GM23338 (cell line): ENCODE results near the gene GDA. TPM values are rescaled to one million over a fixed set of nuclear protein-coding genes. Genes with fewer than 3 reads are reported as not detected.
A peak's percentile ranks its signal among the peaks of the same experiment; 100 is the strongest.

ENCODE experiments used
- ATAC-seq: fragments of 200-7000 bp; cut with Tn5 transposase; 3 replicates; pipeline ENCODE4 v1.9.1; 2020
- DNase-seq: peaks from one replicate; pipeline ENCODE4 v3.0.0-alpha.2; 2015; ENCODE audit warnings: low spot score
- H2AFZ ChIP-seq: fragments of 200-600 bp; sonication (generic); 2 replicates; pipeline ENCODE4 v1.8.0; 2016; ENCODE audit warnings: antibody characterized with exemption, mild to moderate bottlenecking, moderate library complexity
- H3F3A ChIP-seq: fragments of 200-600 bp; sonication (generic); replicated peaks from 2 replicates; pipeline ENCODE4 v1.8.0; 2017; ENCODE audit warnings: antibody characterized with exemption, mixed run types, low read depth
- H3K27ac ChIP-seq: fragments of 200-600 bp; sonication (generic); 2 replicates; pipeline ENCODE4 v1.6.1; 2016; ENCODE audit warnings: low read depth
- H3K27me3 ChIP-seq: fragments of 200-600 bp; sonication (generic); 2 replicates; pipeline ENCODE4 v1.8.0; 2016; ENCODE audit warnings: mild to moderate bottlenecking, mixed run types, moderate library complexity; ENCODE audit not compliant: insufficient read depth
- H3K36me3 ChIP-seq: fragments of 200-600 bp; sonication (generic); 2 replicates; pipeline ENCODE4 v1.8.0; 2016; ENCODE audit warnings: mild to moderate bottlenecking; ENCODE audit not compliant: insufficient read depth
- H3K4me1 ChIP-seq: fragments of 200-600 bp; sonication (generic); 2 replicates; pipeline ENCODE4 v1.8.0; 2016; ENCODE audit warnings: mild to moderate bottlenecking, moderate library complexity; ENCODE audit not compliant: insufficient read depth
- H3K4me2 ChIP-seq: fragments of 200-600 bp; sonication (generic); 2 replicates; pipeline ENCODE4 v1.7.1; 2017; ENCODE audit warnings: mixed run types
- H3K4me3 ChIP-seq: fragments of 200-600 bp; sonication (generic); 2 replicates; pipeline ENCODE4 v1.6.1; 2016; ENCODE audit warnings: mixed run types
- H3K79me2 ChIP-seq: fragments of 200-600 bp; sonication (generic); replicated peaks from 2 replicates; pipeline ENCODE4 v1.8.0; 2017; ENCODE audit warnings: mild to moderate bottlenecking; ENCODE audit not compliant: insufficient read depth
- H3K9me2 ChIP-seq: fragments of 200-600 bp; sonication (generic); 2 replicates; pipeline ENCODE4 v1.8.0; 2017; ENCODE audit not compliant: insufficient read depth
- H4K20me1 ChIP-seq: fragments of 200-600 bp; sonication (generic); replicated peaks from 2 replicates; pipeline ENCODE4 v1.8.0; 2017; ENCODE audit warnings: mild to moderate bottlenecking; ENCODE audit not compliant: insufficient read depth
- H3K27ac Mint-ChIP-seq: 2 replicates; pipeline ENCODE4 v1.8.0; 2020; ENCODE audit warnings: inconsistent platforms, mild to moderate bottlenecking, moderate library complexity, mixed read lengths
- H3K27me3 Mint-ChIP-seq: 3 replicates; pipeline ENCODE4 v1.8.0; 2022; ENCODE audit warnings: low read depth, mild to moderate bottlenecking, moderate library complexity, mixed read lengths, inconsistent platforms; ENCODE audit not compliant: insufficient read depth, poor library complexity
- H3K36me3 Mint-ChIP-seq: 3 replicates; pipeline ENCODE4 v1.8.0; 2021; ENCODE audit warnings: low read depth, mild to moderate bottlenecking, inconsistent platforms, moderate library complexity, mixed read lengths
- H3K4me1 Mint-ChIP-seq: 3 replicates; pipeline ENCODE4 v1.8.0; 2020; ENCODE audit warnings: mild to moderate bottlenecking, inconsistent platforms, mixed read lengths
- H3K4me3 Mint-ChIP-seq: 3 replicates; pipeline ENCODE4 v1.8.0; 2021; ENCODE audit warnings: moderate library complexity, mild to moderate bottlenecking, inconsistent platforms, mixed read lengths
- H3K9me3 Mint-ChIP-seq: 3 replicates; pipeline ENCODE4 v1.8.0; 2020; ENCODE audit warnings: moderate library complexity, mild to moderate bottlenecking, inconsistent platforms, mixed read lengths
- CREB1 ChIP-seq: fragments of 250-450 bp; sonication (Bioruptor Pico); IDR thresholded peaks from 2 replicates; pipeline ENCODE4 v1.5.0; 2020; ENCODE audit warnings: low read depth, mild to moderate bottlenecking, moderate library complexity
- CTCF ChIP-seq, 2 experiments: fragments of 200-600 bp in 1 of 2; sonication (generic) in 1 of 2; conservative IDR thresholded peaks; 2 replicates each; pipeline versions ENCODE4 v1.5.1 to v1.6.1; 2016 to 2017; ENCODE audit warnings: antibody characterized with exemption in 2 of 2, low read depth in 2 of 2, mild to moderate bottlenecking in 2 of 2, moderate library complexity in 1 of 2
- ETS1 ChIP-seq: IDR thresholded peaks from 2 replicates; pipeline ENCODE4 v1.6.1; 2016; ENCODE audit warnings: antibody characterized with exemption
- EZH2 ChIP-seq: fragments of 200-600 bp; sonication (generic); IDR thresholded peaks from one replicate; pipeline ENCODE4 v1.8.0; 2017; ENCODE audit warnings: antibody characterized with exemption, mild to moderate bottlenecking, low read depth; ENCODE audit not compliant: unreplicated experiment
- EZH2phosphoT487 ChIP-seq: fragments of 200-600 bp; sonication (generic); IDR thresholded peaks from one replicate; pipeline ENCODE4 v1.8.1; 2018; ENCODE audit warnings: antibody characterized with exemption; ENCODE audit not compliant: unreplicated experiment
- JUNB ChIP-seq: IDR thresholded peaks from one replicate; pipeline ENCODE4 v1.6.1; 2016; ENCODE audit warnings: antibody characterized with exemption; ENCODE audit not compliant: unreplicated experiment
- NANOG ChIP-seq: IDR thresholded peaks from 2 replicates; pipeline ENCODE4 v1.6.1; 2016; ENCODE audit warnings: antibody characterized with exemption, borderline replicate concordance
- POLR2AphosphoS5 ChIP-seq: IDR thresholded peaks from 2 replicates; pipeline ENCODE4 v1.6.1; 2016; ENCODE audit warnings: antibody characterized with exemption, low read depth
- REST ChIP-seq: IDR thresholded peaks from one replicate; pipeline ENCODE4 v1.6.1; 2018; ENCODE audit warnings: antibody characterized with exemption; ENCODE audit not compliant: unreplicated experiment
- STAT1 ChIP-seq: IDR thresholded peaks from one replicate; pipeline ENCODE4 v1.6.1; 2016; ENCODE audit warnings: antibody characterized with exemption; ENCODE audit not compliant: unreplicated experiment
- ZNF114 ChIP-seq: fragments of 250-450 bp; sonication (Bioruptor Pico); IDR thresholded peaks from 2 replicates; pipeline ENCODE4 v1.5.0; 2020; ENCODE audit warnings: mild to moderate bottlenecking, moderate library complexity
- ZNF331 ChIP-seq: fragments of 250-450 bp; sonication (Bioruptor Pico); IDR thresholded peaks from 2 replicates; pipeline ENCODE4 v1.5.0; 2020; ENCODE audit warnings: low read depth, mild to moderate bottlenecking, moderate library complexity
- ZNF462 ChIP-seq: fragments of 250-450 bp; sonication (Bioruptor Pico); IDR thresholded peaks from 2 replicates; pipeline ENCODE4 v1.5.0; 2020; ENCODE audit warnings: mild to moderate bottlenecking, moderate library complexity
- polyA plus RNA-seq: library from polyadenylated mRNA; unstranded; fragments of >200 nt; fragmentation: Nextera tagmentation; extraction: Ambion mirVana; gene quantifications from 2 replicates; pipeline ENCODE4 v1.2.1, GENCODE V29; 2016
- total RNA-seq: library from RNA; depleted of rRNA; stranded (reverse); fragments of >200 nt; shearing (Covaris generic); gene quantifications from 2 replicates; pipeline ENCODE4 v1.2.3, GENCODE V29; 2014

Gene GDA
- total and polyA plus RNA-seq, 2 experiments from 2014 or later = 4.0 to 5.8 TPM

GRCh38 chr9:72274441-72274840 is 125.2 kb downstream of the GDA start:
- no peak for DNase-seq
- no peaks in the 10 kb centered on the region for H3K4me1 Mint-ChIP-seq
- no peak overlapping the region for H3K4me3 Mint-ChIP-seq
- no peak overlapping the region for H3K4me3 ChIP-seq
- H3K27ac Mint-ChIP-seq = no peak overlapping the region
- H3K9me2 ChIP-seq = no peaks in the 10 kb centered on the region
- H3K27me3 ChIP-seq = no peaks in the 10 kb centered on the region
- no peak overlapping the region for H3K27ac ChIP-seq
- no peaks in the 10 kb centered on the region for H4K20me1 ChIP-seq
- TF ChIP-seq EZH2 (no peak), ETS1 (no peak), ZNF462 (CRISPR knock-in tag) (no peak), EZH2phosphoT487 (no peak), REST (no peak), ZNF114 (CRISPR knock-in tag) (no peak), ZNF331 (CRISPR knock-in tag) (no peak), CTCF (conservative IDR thresholded peaks at IDR 0.05; ENCODE audit: low read depth in 2 of 2) (no peak), CREB1 (CRISPR knock-in tag) (no peak), JUNB (no peak), NANOG (no peak), POLR2AphosphoS5 (no peak), STAT1 (no peak)
- H3F3A ChIP-seq = no peaks in the 10 kb centered on the region
- 0 out of 2 replicates have a peak overlapping the region, but pooled peaks have one; percentile 32 for H2AFZ ChIP-seq
- H3K4me1 ChIP-seq = no peaks in the 10 kb centered on the region
- no peaks in the 10 kb centered on the region for H3K36me3 Mint-ChIP-seq
- peaks cover 8% of the 10 kb centered on the region; the same call in 1 of the 3 replicates for H3K9me3 Mint-ChIP-seq
- no peak overlapping the region for H3K4me2 ChIP-seq
- ATAC-seq = no peak
- no peaks in the 10 kb centered on the region for H3K27me3 Mint-ChIP-seq
- H3K36me3 ChIP-seq = no peaks in the 10 kb centered on the region
- H3K79me2 ChIP-seq = no peaks in the 10 kb centered on the region
